Coronary artery (tissue), 2 donors: Measurements from ENCODE around the gene FBXW10B.
"Not testable (repeated sequence)": the region's sequence is repeated elsewhere in the genome, so short reads cannot be mapped to it uniquely, and the experiment has no call there.

Experiments used
- DNase-seq: peaks from one replicate; pipeline ENCODE4 v3.0.0-alpha.2; 2017; ENCODE audit warnings: low spot score
- H3K27ac ChIP-seq, 2 donors: fragments of 200-600 bp; sonication (generic); one replicate each; pipeline ENCODE4 v1.5.1; 2016 to 2019
- H3K4me3 ChIP-seq: fragments of 200-600 bp; sonication (generic); 2 replicates; pipeline ENCODE4 v1.5.1; 2016; ENCODE audit warnings: mild to moderate bottlenecking, moderate library complexity

FBXW10B gene

DNA sequence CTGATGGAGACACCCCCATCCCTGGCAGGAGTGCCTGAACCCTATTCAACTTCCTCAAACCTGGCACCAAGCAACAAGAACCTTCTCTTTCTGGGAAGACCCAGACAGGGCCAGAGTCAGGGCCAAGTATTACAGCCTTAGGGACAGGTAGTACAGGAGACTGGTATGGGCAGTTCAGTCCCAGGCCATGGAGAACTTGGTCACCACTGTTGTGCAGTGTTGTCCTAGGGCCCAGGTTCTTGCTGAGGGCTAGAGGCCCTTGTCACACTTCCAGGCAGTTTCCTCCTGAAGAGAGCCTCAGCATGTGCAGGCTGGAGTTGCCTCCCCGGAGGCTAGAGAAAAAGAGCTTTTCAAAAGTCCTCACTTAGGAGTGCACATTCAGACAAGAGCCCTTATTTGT, 28.7 kb downstream of the FBXW10B start:
- H3K4me3 ChIP-seq, DNase-seq, H3K27ac ChIP-seq: not testable (repeated sequence)

GRCh38 chr17:15589544-15590536, 29.7 kb downstream of the FBXW10B start:
- not testable (repeated sequence) for H3K27ac ChIP-seq, DNase-seq, H3K4me3 ChIP-seq

GRCh38 chr17:15588017-15588416, 31.5 kb downstream of the FBXW10B start:
- not testable (repeated sequence) for DNase-seq, H3K27ac ChIP-seq, H3K4me3 ChIP-seq

GRCh38 chr17:15583313-15583712, 36.2 kb downstream of the FBXW10B start:
- DNase-seq, H3K27ac ChIP-seq, H3K4me3 ChIP-seq: not testable (repeated sequence)

- H3K4me3 ChIP-seq, H3K27ac ChIP-seq, DNase-seq: not testable (repeated sequence)
These were observed 38.0 kb downstream of the FBXW10B start for GRCh38 chr17:15581462-15581861.

GRCh38 chr17:15576848-15577247, 42.7 kb downstream of the FBXW10B start:
- not testable (repeated sequence) for H3K4me3 ChIP-seq, DNase-seq, H3K27ac ChIP-seq

GRCh38 chr17:15574660-15575059, 44.8 kb downstream of the FBXW10B start:
- not testable (repeated sequence) for H3K4me3 ChIP-seq, DNase-seq, H3K27ac ChIP-seq

GRCh38 chr17:15573870-15574269, 45.6 kb downstream of the FBXW10B start:
- not testable (repeated sequence) for H3K27ac ChIP-seq, DNase-seq, H3K4me3 ChIP-seq
